Muscle of back (tissue), 13 donors: Measurements from ENCODE around the gene BOLA1. TPM values are rescaled to one million over a fixed set of nuclear protein-coding genes. Genes with fewer than 3 reads are reported as not detected.
"Not testable (repeated sequence)": the region's sequence is repeated elsewhere in the genome, so short reads cannot be mapped to it uniquely, and the experiment has no call there.

ENCODE experiments used
- DNase-seq, 3 donors: peaks; one replicate each; pipeline versions ENCODE4 v3.0.0 to v3.0.0-alpha.2; 2013
- long read RNA-seq, 9 donors: transcript quantifications; one replicate each; lab custom pipeline, GENCODE V29; 2026
- polyA plus RNA-seq, 10 donors: library from polyadenylated mRNA; unstranded; fragments of 120-200 nt; gene quantifications; one replicate each; pipeline ENCODE4 v1.2.1, GENCODE V29; 2013; ENCODE audit not compliant: insufficient read length in 10 of 10

Gene BOLA1
- 10 to 100 TPM in 8 of 10 donors, 1 to 10 TPM in 2; 7.8 to 20.0 (median 12.3) TPM for polyA plus RNA-seq
- long read RNA-seq, donor 1, partial matches to known transcripts, result 0 of 5 reads
- long read RNA-seq, donor 1, other reads (novel, unspliced or antisense), result 0 of 5 reads
- long read RNA-seq, donor 2, partial matches to known transcripts, result 8 of 13 reads
- long read RNA-seq, donor 2, other reads (novel, unspliced or antisense), result 0 of 13 reads
- long read RNA-seq, donor 3, result 0 reads
- long read RNA-seq, donor 4, transcript BOLA1-202 (2 exons, 859 nt), result major isoform, 6 of 9 reads
- long read RNA-seq, donor 4, partial matches to known transcripts, result 0 of 9 reads
- long read RNA-seq, donor 4, other reads (novel, unspliced or antisense), result 0 of 9 reads
- long read RNA-seq, donor 5, transcript BOLA1-202 (2 exons, 859 nt), result major isoform, 9 of 9 reads
- long read RNA-seq, donor 5, partial matches to known transcripts, result 0 of 9 reads
- long read RNA-seq, donor 5, other reads (novel, unspliced or antisense), result 0 of 9 reads
- long read RNA-seq, donor 6, partial matches to known transcripts, result 58 of 90 reads
- long read RNA-seq, donor 6, other reads (novel, unspliced or antisense), result 28 of 90 reads
- long read RNA-seq, donor 7, transcript BOLA1-202 (2 exons, 859 nt), result major isoform, 6 of 6 reads
- long read RNA-seq, donor 7, partial matches to known transcripts, result 0 of 6 reads
- long read RNA-seq, donor 7, other reads (novel, unspliced or antisense), result 0 of 6 reads
- long read RNA-seq, donor 8, partial matches to known transcripts, result 0 of 2 reads
- long read RNA-seq, donor 8, other reads (novel, unspliced or antisense), result 0 of 2 reads
- long read RNA-seq, donor 9, partial matches to known transcripts, result 0 of 3 reads
- long read RNA-seq, donor 9, other reads (novel, unspliced or antisense), result 0 of 3 reads

- peak; percentile 91 to 98 (median 95) for DNase-seq
Observed at GRCh38 chr1:149899460-149900284, at the start of gene BOLA1. Gene BOLA1, plus strand, starts transcription at chr1:149899568. Its CDS starts 492 bp downstream, at chr1:149900060.

GRCh38 chr1:149849947-149850360 lies 49.4 kb upstream of the BOLA1 start:
- peak in 2 of 3 donors; percentile 28 to 63 for DNase-seq

DNA sequence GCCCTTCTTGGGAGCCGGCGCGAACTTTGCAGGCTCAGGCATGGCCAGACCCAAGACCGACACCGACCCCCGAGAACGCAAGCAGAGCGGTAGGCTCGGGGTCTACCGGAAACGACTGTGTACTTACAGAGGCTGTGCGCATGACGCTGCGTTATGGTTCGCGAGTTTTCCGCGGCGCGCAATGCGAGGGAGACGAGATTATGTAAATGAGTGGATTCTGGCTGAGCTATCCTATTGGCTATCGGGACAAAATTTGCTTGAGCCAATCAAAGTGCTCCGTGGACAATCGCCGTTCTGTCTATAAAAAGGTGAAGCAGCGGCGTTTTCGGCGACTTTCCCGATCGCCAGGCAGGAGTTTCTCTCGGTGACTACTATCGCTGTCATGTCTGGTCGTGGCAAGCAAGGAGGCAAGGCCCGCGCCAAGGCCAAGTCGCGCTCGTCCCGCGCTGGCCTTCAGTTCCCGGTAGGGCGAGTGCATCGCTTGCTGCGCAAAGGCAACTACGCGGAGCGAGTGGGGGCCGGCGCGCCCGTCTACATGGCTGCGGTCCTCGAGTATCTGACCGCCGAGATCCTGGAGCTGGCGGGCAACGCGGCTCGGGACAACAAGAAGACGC lies 48.5 kb upstream of the BOLA1 start:
- DNase-seq, result not testable (repeated sequence)

DNA sequence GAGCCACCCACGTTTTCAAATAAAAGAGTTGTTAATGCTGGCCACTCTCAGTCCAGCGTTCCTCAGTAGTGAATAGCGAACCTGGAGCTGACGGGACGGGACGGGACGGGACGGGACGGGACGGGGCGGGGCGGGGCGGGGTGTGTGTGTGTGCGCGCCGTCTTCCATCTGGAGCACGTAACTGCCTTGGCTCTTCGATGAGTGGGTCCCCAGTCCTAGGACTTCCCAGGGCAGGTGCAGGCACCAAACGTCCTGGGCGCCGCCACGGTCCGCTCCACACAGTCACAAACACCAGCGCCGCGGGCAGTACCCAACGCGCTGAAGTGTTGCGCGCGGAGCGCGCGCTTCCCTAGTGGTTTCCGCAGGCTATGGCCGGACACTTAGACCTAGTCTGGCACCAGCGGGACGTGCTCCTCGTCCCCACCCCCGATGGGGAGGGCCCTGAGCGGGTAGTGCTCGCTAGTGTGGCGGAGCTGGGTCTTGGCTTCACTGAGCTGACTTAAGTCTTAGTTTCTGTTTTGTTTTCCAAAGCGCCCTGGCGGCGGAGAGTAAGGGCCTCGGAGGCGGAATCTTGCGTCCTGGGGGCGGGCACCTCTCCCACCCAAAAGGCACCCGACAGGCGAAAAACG lies 47.7 kb upstream of the BOLA1 start:
- not testable (repeated sequence) for DNase-seq

- DNase-seq, result not testable (repeated sequence)
Observed at GRCh38 chr1:149852263-149852662, 47.1 kb upstream of the BOLA1 start.

- not testable (repeated sequence) for DNase-seq
Observed at GRCh38 chr1:149860271-149860670, 39.1 kb upstream of the BOLA1 start.

DNA sequence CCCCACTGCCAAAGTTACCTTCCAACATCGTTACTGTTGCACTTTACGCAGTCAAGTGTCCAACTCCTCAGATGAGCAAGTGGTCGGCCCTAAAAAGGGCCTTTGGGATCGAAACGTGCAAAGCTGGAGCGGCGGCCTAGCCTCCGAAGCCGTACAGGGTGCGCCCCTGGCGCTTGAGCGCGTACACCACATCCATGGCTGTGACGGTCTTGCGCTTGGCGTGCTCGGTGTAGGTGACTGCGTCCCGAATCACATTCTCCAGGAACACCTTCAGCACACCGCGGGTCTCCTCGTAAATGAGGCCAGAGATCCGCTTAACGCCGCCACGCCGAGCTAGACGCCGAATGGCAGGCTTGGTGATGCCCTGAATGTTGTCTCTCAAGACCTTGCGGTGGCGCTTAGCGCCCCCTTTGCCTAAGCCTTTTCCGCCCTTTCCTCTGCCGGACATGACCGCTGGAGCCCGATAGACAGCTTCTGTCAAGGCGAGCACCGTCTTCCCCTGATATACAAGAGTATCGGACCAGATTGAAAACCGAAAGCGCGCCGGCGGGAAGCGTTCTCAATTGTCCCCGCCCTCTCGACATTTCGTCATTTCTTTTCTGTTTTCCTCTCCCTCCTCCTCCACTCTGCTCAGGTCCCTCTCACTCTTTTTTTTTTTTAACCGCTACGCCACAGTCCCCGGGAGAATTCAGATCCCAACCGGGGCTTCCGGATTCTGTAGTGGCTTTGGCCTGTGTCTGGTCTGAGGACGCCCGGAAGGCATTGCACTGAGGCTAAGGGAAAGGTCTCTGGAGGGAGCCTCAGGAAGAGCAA lies 38.5 kb upstream of the BOLA1 start:
- DNase-seq, result not testable (repeated sequence)

GRCh38 chr1:149861497-149862054 lies 37.8 kb upstream of the BOLA1 start:
- DNase-seq, result not testable (repeated sequence)

DNA sequence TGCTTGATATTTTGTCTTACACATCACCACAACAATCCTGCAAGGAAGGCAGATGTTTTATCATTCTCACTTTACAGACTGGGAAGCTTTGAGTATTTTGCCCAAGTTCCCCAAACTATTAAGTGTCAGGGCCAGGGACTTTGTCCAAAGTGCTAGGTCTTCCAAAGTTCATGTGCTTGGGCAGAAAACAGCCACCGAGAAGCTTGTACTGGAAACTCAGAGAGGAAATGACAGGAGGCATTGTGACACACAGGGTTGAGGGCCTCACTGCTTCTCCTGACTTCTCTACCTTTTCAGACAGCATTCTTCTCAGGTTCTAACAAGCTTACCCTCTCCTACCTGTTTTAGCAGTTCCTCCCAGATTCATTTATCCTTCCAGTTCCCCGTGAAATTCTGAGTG lies 32.5 kb upstream of the BOLA1 start:
- DNase-seq, result not testable (repeated sequence)

- not testable (repeated sequence) for DNase-seq
Observed at GRCh38 chr1:149873060-149873459, 26.3 kb upstream of the BOLA1 start.

DNA sequence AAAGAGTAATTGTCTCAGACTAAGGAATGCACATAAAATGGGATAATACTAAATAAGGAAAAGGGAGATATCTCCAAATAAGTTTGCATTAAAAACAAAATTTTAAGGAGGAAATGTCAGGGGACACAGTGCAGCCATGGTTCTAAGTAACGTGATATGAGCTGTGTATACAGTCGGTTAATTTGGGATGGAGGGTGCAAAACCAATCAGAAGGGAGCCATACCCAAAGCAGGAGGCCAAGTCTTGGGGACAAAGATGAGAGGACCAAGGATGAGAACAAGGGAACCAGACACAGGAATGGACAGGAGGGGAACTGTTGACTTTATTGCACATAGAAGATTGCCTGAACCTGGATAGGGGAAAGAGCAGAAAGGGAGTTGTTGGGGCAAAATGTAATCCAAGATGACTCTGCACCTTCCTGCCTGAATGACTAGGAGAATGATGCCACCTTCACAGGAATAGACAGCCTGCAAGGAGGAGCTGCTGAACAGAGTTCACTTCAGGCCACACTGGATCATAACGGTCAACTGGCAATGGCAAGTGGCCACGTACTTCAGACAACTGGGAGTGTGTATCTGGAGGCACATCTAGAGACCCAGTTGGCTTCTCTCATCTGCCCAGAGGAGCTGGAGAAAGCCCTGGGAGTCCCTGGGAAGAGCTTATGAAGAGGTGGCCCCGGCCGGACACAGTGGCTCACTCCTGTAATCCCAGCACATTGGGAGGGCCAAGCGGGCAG lies 22.0 kb upstream of the BOLA1 start:
- no peak for DNase-seq

GRCh38 chr1:149879556-149879955 lies 19.8 kb upstream of the BOLA1 start:
- no peak for DNase-seq

DNA sequence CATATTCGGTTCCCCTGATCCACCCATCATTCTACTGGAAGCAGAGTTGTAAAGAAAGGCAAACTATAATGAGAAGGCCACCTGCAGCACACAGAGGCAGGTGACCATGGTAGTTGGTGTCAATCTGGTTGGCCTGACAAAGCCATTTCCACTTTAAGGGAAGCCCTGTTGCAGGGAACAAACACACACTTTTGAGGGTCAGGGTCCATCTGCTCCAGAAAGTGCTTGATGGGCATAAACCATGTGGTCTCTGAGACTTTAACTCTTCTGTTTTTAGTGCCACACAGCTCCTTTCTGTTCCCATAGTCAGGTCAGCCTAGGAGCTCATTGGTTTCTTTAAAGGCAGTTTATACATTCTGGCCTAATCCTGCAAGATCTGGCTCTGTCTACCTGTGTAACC lies 17.5 kb upstream of the BOLA1 start:
- DNase-seq, result no peak

DNA sequence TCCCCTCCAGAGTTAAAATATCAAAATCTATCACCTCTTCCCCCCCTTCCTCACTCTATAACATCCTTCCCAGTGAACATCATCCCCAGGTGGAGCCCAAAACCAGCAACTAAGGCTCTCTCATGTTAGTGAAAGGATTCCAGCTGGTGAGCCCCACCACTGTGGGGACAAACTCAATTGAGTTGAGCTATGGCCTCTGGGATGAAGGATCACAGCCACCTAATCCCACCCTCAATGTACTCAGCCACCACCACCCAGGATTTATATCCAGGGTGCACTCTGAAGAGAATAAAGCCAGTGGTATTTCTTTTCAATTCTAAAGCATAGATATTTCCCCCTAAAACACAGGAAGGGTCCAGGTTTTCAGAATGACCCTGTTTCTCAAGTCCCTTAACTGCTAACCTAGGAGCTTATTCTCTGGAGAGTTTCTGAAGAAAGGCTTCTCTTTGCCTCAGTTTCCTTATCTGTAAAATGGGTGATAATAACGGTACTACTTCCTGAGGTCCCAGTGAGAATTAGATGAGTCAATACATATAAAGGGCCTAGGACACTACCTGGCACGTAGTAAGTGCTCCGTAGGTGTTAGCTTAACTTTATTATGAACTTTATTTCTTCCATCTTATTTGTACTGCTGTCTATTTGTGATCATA lies 15.6 kb upstream of the BOLA1 start:
- DNase-seq, result no peak

DNA sequence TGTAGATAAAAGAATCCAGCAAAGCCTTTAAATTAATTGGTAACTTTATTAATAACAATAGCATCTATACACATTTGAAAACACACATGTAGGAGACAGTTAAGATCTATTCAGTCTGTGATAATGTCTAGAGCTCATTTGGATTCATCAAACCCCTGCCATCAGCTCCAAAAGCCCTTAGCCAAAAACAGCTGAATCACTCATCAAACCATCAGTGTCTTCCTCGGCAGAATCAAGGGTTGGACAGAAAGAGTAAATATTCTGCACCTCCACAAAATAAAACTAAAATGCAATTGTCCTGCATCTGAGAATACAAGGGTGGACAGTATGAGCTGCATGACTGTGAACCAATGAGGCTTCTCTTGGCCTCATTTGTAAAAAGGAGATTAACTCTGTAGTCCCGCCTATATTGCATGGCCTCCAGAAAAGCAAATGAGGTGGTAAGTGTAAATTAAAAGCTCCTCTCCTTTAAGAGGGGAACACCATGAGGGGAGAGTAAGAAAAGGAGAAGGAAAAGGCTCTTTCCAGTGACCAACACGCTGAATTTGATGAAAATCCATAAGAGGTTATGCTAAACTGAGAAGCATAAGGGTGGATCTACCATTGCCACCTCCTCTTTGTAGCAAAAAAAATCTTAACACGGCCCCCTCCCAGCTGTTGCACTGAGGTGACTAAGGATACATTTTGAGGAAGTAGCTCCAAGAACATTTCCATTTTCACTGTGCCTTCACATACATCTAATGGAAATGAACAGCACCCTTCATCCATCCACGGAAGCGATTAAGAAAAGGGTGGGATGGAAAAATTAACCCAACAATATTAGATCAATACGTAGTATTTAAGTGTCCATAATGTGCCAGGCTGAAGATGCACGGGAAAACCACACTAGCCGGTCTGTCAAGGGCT lies 14.7 kb upstream of the BOLA1 start:
- peak; percentile 21 to 72 (median 29) for DNase-seq

DNA sequence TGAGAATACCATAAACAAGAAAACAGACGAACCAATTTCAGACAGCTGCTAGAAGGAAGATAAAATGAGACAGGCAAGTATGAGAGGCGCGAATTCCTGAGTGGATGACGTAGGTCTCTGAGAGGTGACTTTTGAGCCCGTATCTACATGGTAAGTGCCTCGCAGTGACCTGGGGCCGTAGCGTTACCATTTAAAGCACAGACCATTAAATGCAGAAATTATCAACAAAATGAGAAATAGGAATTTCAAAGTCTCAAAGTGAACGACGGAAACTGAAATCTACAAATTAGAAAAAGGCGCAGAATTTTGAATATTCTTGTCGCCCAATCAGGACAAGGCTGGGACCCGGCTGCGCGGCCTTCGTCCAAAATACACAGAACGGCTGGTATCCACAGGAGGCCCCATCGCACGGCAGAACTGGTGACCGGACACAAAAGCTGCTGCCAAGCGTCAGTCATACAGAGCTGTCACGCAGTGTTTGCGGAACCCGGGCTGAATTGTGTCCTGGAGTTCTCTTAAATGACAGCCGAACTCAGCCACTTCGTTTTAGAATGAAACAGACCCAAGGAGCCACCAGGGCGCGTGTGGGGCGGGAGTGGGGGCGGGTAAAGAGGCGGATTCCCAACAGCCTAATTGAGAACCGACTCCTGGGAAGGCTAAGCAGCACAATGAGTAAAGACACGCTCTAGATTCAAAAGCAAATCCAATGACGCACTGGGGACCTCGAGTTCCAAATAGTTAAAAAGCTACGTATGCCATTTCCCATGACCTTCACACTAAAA lies 13.8 kb upstream of the BOLA1 start:
- DNase-seq, result peak; percentile 85 to 95 (median 85)
